ENCODE results near the gene LARP1.

DNA sequence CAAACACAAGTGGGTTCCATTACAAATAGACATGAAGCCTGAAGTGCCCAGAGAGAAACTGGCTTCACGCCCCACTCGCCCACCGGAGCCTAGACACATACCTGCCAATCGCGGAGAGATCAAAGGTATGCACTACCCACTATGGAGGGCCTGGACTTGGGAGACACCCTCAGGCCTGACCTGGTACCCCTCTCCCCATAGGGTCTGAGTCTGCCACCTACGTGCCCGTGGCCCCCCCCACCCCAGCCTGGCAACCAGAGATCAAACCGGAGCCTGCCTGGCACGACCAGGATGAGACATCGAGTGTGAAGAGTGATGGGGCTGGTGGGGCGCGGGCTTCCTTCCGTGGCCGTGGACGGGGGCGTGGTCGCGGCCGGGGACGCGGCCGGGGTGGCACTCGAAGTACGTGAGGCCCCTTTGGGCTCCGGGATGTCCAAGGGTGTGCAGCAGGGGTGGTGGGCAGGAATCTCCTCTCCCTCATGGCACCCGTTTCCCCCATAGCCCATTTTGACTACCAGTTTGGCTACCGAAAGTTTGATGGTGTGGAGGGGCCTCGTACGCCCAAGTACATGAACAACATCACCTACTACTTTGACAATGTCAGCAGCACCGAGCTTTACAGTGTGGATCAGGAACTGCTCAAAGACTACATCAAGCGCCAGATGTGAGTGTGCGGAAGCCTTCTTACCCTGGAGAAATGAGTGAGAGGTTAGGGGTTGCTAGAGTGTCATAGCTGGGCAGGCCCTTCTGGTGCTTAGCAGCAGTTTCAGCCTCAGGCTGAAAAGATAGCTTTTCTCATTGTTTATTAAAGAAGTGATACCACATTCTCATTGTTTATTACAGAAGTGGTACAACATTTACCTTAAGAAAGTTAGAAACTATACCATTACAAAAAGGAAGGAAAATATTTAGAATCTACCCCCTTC, 38.7 kb downstream of the LARP1 start:
- no peak for TF ChIP-seq POLR2A (IDR thresholded peaks at IDR 0.05)
- TF ChIP-seq, protein P1, sequence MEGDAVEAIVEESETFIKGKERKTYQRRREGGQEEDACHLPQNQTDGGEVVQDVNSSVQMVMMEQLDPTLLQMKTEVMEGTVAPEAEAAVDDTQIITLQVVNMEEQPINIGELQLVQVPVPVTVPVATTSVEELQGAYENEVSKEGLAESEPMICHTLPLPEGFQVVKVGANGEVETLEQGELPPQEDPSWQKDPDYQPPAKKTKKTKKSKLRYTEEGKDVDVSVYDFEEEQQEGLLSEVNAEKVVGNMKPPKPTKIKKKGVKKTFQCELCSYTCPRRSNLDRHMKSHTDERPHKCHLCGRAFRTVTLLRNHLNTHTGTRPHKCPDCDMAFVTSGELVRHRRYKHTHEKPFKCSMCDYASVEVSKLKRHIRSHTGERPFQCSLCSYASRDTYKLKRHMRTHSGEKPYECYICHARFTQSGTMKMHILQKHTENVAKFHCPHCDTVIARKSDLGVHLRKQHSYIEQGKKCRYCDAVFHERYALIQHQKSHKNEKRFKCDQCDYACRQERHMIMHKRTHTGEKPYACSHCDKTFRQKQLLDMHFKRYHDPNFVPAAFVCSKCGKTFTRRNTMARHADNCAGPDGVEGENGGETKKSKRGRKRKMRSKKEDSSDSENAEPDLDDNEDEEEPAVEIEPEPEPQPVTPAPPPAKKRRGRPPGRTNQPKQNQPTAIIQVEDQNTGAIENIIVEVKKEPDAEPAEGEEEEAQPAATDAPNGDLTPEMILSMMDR (IDR thresholded peaks at IDR 0.05) = no peak
